Liver (tissue), 9 donors: ENCODE results near the gene MAPK4. TPM values are rescaled to one million over a fixed set of nuclear protein-coding genes. Genes with fewer than 3 reads are reported as not detected.

Experiments
- DNase-seq: peaks from one replicate; pipeline ENCODE4 v3.0.0-alpha.2; 2017; ENCODE audit warnings: low spot score
- H3K27ac ChIP-seq, 2 donors: one replicate each; pipeline ENCODE4 v1.7.0; 2013; ENCODE audit warnings: inconsistent platforms in 2 of 2, low read length in 2 of 2, control low read depth in 1 of 2, low read depth in 1 of 2, mild to moderate bottlenecking in 1 of 2
- H3K27me3 ChIP-seq, 4 donors: one replicate each; pipeline versions ENCODE4 v1.6.1 to v1.7.0; 2013; ENCODE audit warnings: low read length in 3 of 4, inconsistent platforms in 1 of 4, mild to moderate bottlenecking in 1 of 4, moderate library complexity in 1 of 4; ENCODE audit not compliant: control insufficient read depth in 4 of 4, insufficient read depth in 4 of 4
- H3K36me3 ChIP-seq, 4 donors: one replicate each; pipeline versions ENCODE4 v1.6.1 to v1.7.0; 2013; ENCODE audit warnings: low read length in 3 of 4, mild to moderate bottlenecking in 3 of 4, low read depth in 1 of 4, moderate library complexity in 1 of 4; ENCODE audit not compliant: control insufficient read depth in 4 of 4, insufficient read depth in 3 of 4
- H3K4me1 ChIP-seq, 4 donors: one replicate each; pipeline versions ENCODE4 v1.6.1 to v1.7.0; 2013; ENCODE audit warnings: low read length in 3 of 4, mild to moderate bottlenecking in 3 of 4, moderate library complexity in 1 of 4; ENCODE audit not compliant: control insufficient read depth in 4 of 4, insufficient read depth in 4 of 4
- H3K4me3 ChIP-seq, 3 donors: one replicate each; pipeline versions ENCODE4 v1.6.1 to v1.7.0; 2013; ENCODE audit warnings: low read length in 3 of 3, control low read depth in 1 of 3, low read depth in 1 of 3, mild to moderate bottlenecking in 1 of 3
- H3K9ac ChIP-seq, 2 donors: one replicate each; pipeline ENCODE4 v1.7.0; 2013; ENCODE audit warnings: low read length in 2 of 2, mild to moderate bottlenecking in 2 of 2, moderate library complexity in 2 of 2, control low read depth in 1 of 2, low read depth in 1 of 2
- H3K9me3 ChIP-seq, 4 donors: one replicate each; pipeline versions ENCODE4 v1.6.1 to v1.7.0; 2013; ENCODE audit warnings: low read length in 3 of 4; ENCODE audit not compliant: control insufficient read depth in 4 of 4
- CTCF ChIP-seq: fragments of 150-350 bp; IDR thresholded peaks from 2 replicates; pipeline ENCODE4 v1.5.1; 2017; ENCODE audit warnings: improper control_type of control experiment, low read depth, low read length; ENCODE audit not compliant: missing input control
- EGR1 ChIP-seq, 2 donors: IDR thresholded peaks; 2 replicates each; pipeline ENCODE4 v1.6.1; 2016 to 2018; ENCODE audit warnings: antibody characterized with exemption in 2 of 2, low read depth in 2 of 2
- FOXA1 ChIP-seq: IDR thresholded peaks from 2 replicates; pipeline ENCODE4 v1.6.1; 2016; ENCODE audit warnings: antibody characterized with exemption
- FOXA2 ChIP-seq: IDR thresholded peaks from 2 replicates; pipeline ENCODE4 v1.6.1; 2016; ENCODE audit warnings: antibody characterized with exemption
- GABPA ChIP-seq, 2 donors: IDR thresholded peaks in 1 of 2; conservative IDR thresholded peaks in 1 of 2; 2 replicates each; pipeline ENCODE4 v1.6.1; 2016; ENCODE audit warnings: antibody characterized with exemption in 2 of 2, mild to moderate bottlenecking in 1 of 2, moderate library complexity in 1 of 2
- HNF4A ChIP-seq, 2 donors: conservative IDR thresholded peaks; 2 replicates each; pipeline ENCODE4 v1.6.1; 2016; ENCODE audit warnings: antibody characterized with exemption in 2 of 2, mild to moderate bottlenecking in 2 of 2
- JUND ChIP-seq, 2 donors: IDR thresholded peaks; 2 replicates each; pipeline ENCODE4 v1.6.1; 2016; ENCODE audit warnings: antibody characterized with exemption in 2 of 2
- MAX ChIP-seq: IDR thresholded peaks from 2 replicates; pipeline ENCODE4 v1.6.1; 2016; ENCODE audit warnings: antibody characterized with exemption
- REST ChIP-seq: IDR thresholded peaks from 2 replicates; pipeline ENCODE4 v1.6.1; 2016; ENCODE audit warnings: antibody characterized with exemption, mild to moderate bottlenecking
- RXRA ChIP-seq, 2 donors: IDR thresholded peaks; 2 replicates each; pipeline ENCODE4 v1.6.1; 2017 to 2018; ENCODE audit warnings: antibody characterized with exemption in 2 of 2, mild to moderate bottlenecking in 1 of 2
- SP1 ChIP-seq: IDR thresholded peaks from 2 replicates; pipeline ENCODE4 v1.6.1; 2018; ENCODE audit warnings: antibody characterized with exemption, mild to moderate bottlenecking
- TAF1 ChIP-seq: conservative IDR thresholded peaks from 2 replicates; pipeline ENCODE4 v1.6.1; 2016; ENCODE audit warnings: antibody characterized with exemption, mild to moderate bottlenecking
- ZBTB33 ChIP-seq: IDR thresholded peaks from 2 replicates; pipeline ENCODE4 v1.6.1; 2016; ENCODE audit warnings: antibody characterized with exemption
- WGBS: extraction: QIAGEN DNeasy Blood & Tissue Kit; methylation state at CpG from one replicate; pipeline ENCODE4 v1.1.7; 2013; 5-methylcytosine and 5-hydroxymethylcytosine counted together
- polyA plus RNA-seq, 2 donors: library from polyadenylated mRNA; stranded (reverse) in 1 of 2; unstranded in 1 of 2; fragments of 200-250 nt in 1 of 2; fragments of >200 nt in 1 of 2; fragmentation: Nextera tagmentation in 1 of 2; extraction: Ambion mirVana in 1 of 2; gene quantifications; one replicate each; pipeline versions ENCODE4 v1.2.1 to v1.2.3, GENCODE V29; 2013 to 2015
- total RNA-seq, 2 donors: library from RNA; depleted of rRNA; stranded (reverse); fragments of >200 nt; gene quantifications; one replicate each; pipeline ENCODE4 v1.2.3, GENCODE V29; 2014
- donor health status: healthy.
- donor health status: healthy.
- donor health status: healthy.
- donor health status: healthy.
- donor health status: healthy.

Gene MAPK4
- total and polyA plus RNA-seq, 4 donors: under 0.01 to 4.9 (median 1.5) TPM

GRCh38 chr18:50697509-50697908, 137.6 kb downstream of the MAPK4 start:
- Histone ChIP-seq H3K9ac (no peak overlapping the region), H3K4me1 (no peaks in the 10 kb centered on the region), H3K36me3 (no peaks in the 10 kb centered on the region), H3K27me3 (no peaks in the 10 kb centered on the region), H3K9me3 (no peaks in the 10 kb centered on the region), H3K4me3 (no peak overlapping the region), H3K27ac (no peak overlapping the region)
- no peak for TF ChIP-seq SP1
- no peak for TF ChIP-seq REST
- 95% methylated on average over 1 of the region's 1 CpG for WGBS
- no peak for DNase-seq

- WGBS: 83% methylated on average over 9 of the region's 9 CpGs
- no peak for TF ChIP-seq JUND (IDR thresholded peaks at IDR 0.05)
- no peak for TF ChIP-seq GABPA (IDR thresholded peaks at IDR 0.05 in 1 of 2, conservative IDR thresholded peaks at IDR 0.05 in 1 of 2)
- no peak for TF ChIP-seq EGR1 (IDR thresholded peaks at IDR 0.05; ENCODE audit: low read depth in 2 of 2)
- no peak for TF ChIP-seq FOXA1
- TF ChIP-seq TAF1: no peak
- TF ChIP-seq HNF4A (conservative IDR thresholded peaks at IDR 0.05): no peak
- no peak for TF ChIP-seq RXRA (IDR thresholded peaks at IDR 0.05)
- no peak for DNase-seq
These were observed 140.6 kb downstream of the MAPK4 start for GRCh38 chr18:50700245-50701165.

GRCh38 chr18:50704357-50704940, 144.6 kb downstream of the MAPK4 start:
- no peak for TF ChIP-seq ZBTB33
- no peak for TF ChIP-seq GABPA (IDR thresholded peaks at IDR 0.05 in 1 of 2, conservative IDR thresholded peaks at IDR 0.05 in 1 of 2)
- no peak for TF ChIP-seq SP1
- TF ChIP-seq RXRA (IDR thresholded peaks at IDR 0.05): no peak
- TF ChIP-seq FOXA2: no peak
- no peak for TF ChIP-seq EGR1 (IDR thresholded peaks at IDR 0.05; ENCODE audit: low read depth in 2 of 2)
- TF ChIP-seq CTCF: no peak
- TF ChIP-seq MAX: no peak
- no peak for TF ChIP-seq REST
- no peak for TF ChIP-seq FOXA1
- TF ChIP-seq JUND (IDR thresholded peaks at IDR 0.05): no peak
- H3K9ac ChIP-seq: no peak overlapping the region
- peaks cover 0 to 3% (median 0%) of the 10 kb centered on the region in 4 donors for H3K4me1 ChIP-seq
- no peaks in the 10 kb centered on the region for H3K36me3 ChIP-seq
- H3K4me3 ChIP-seq: no peak overlapping the region
- no peaks in the 10 kb centered on the region for H3K9me3 ChIP-seq
- no peak for DNase-seq
- no peak overlapping the region for H3K27ac ChIP-seq
- 88% methylated on average over 4 of the region's 4 CpGs for WGBS
- H3K27me3 ChIP-seq: no peaks in the 10 kb centered on the region

More at GRCh38 chr18:50700245-50701165, 140.6 kb downstream of the MAPK4 start:
- H3K36me3 ChIP-seq: no peaks in the 10 kb centered on the region
- no peak overlapping the region for H3K9ac ChIP-seq
- H3K4me1 ChIP-seq: no peaks in the 10 kb centered on the region
- no peaks in the 10 kb centered on the region for H3K27me3 ChIP-seq
- no peaks in the 10 kb centered on the region for H3K9me3 ChIP-seq
- H3K27ac ChIP-seq: no peak overlapping the region
- no peak overlapping the region for H3K4me3 ChIP-seq
